Panc1 (cell line): ENCODE results near the gene CD6. TPM values are rescaled to one million over a fixed set of nuclear protein-coding genes. Genes with fewer than 3 reads are reported as not detected.

ENCODE experiments used
- ATAC-seq: fragments of 200-7000 bp; cut with Tn5 transposase; 2 replicates; pipeline ENCODE4 v1.9.1; 2020; ENCODE audit warnings: mild to moderate bottlenecking, moderate library complexity
- BruUV-seq: library from RNA; stranded (reverse); fragments of 400-500 nt; replicated peaks from 2 replicates; lab custom pipeline; 2021; lab: Mats Ljungman, UMichigan
- CTCF ChIA-PET: fragments of 300-600 bp; sonication (Branson Sonifier 250); formaldehyde crosslinking; loops from one replicate; lab custom pipeline; 2022; ENCODE audit warnings: antibody characterized with exemption; lab: Charles Lee
- POLR2A ChIA-PET: fragments of 300-600 bp; sonication (Branson Sonifier 250); formaldehyde crosslinking; loops from one replicate; lab custom pipeline; 2022; ENCODE audit warnings: antibody characterized with exemption; lab: Charles Lee
- DNase-seq: peaks from one replicate; pipeline ENCODE4 v3.0.0-alpha.2; 2010; ENCODE audit warnings: low read depth, low spot score
- H3K27ac ChIP-seq: 2 replicates; pipeline ENCODE4 v1.5.1; 2011; ENCODE audit warnings: mild to moderate bottlenecking, low read length, inconsistent platforms
- H3K27me3 ChIP-seq: fragments of 200-500 bp; sonication (Bioruptor generic); 2 replicates; pipeline ENCODE4 v1.6.0; 2014; ENCODE audit warnings: low read length, inconsistent platforms; ENCODE audit not compliant: control insufficient read depth, insufficient read depth
- H3K36me3 ChIP-seq: fragments of 200-500 bp; sonication (Bioruptor generic); 2 replicates; pipeline ENCODE4 v1.5.1; 2014; ENCODE audit warnings: inconsistent platforms, mild to moderate bottlenecking, low read length, moderate library complexity; ENCODE audit not compliant: control insufficient read depth, insufficient read depth
- H3K4me1 ChIP-seq: 2 replicates; pipeline ENCODE4 v1.5.1; 2011; ENCODE audit warnings: inconsistent platforms, mild to moderate bottlenecking, low read length, moderate library complexity; ENCODE audit not compliant: control insufficient read depth, insufficient read depth
- H3K4me3 ChIP-seq, 2 experiments: 2 replicates each; pipeline ENCODE4 v1.5.1; 2011 to 2012; ENCODE audit warnings: low read depth in 2 of 2, low read length in 2 of 2, mild to moderate bottlenecking in 2 of 2, inconsistent platforms in 1 of 2, moderate library complexity in 1 of 2
- H3K9me3 ChIP-seq: fragments of 200-500 bp; sonication (Bioruptor generic); 2 replicates; pipeline ENCODE4 v1.5.1; 2014; ENCODE audit warnings: low read depth, mild to moderate bottlenecking, inconsistent platforms, low read length, moderate library complexity; ENCODE audit not compliant: control insufficient read depth, insufficient read depth
- CTCF ChIP-seq: fragments of 450-650 bp; IDR thresholded peaks from 2 replicates; pipeline ENCODE4 v1.5.1; 2017; ENCODE audit warnings: mild to moderate bottlenecking
- POLR2AphosphoS5 ChIP-seq: IDR thresholded peaks from 2 replicates; pipeline ENCODE4 v1.6.1; 2012; ENCODE audit warnings: mild to moderate bottlenecking, low read depth, low read length, moderate library complexity
- REST ChIP-seq, 2 experiments: IDR thresholded peaks; 2 replicates each; pipeline ENCODE4 v1.6.1; 2011 to 2012; ENCODE audit warnings: low read depth in 2 of 2, control low read depth in 1 of 2, low read length in 1 of 2, mild to moderate bottlenecking in 1 of 2, moderate library complexity in 1 of 2; ENCODE audit not compliant: insufficient read depth in 1 of 2
- SIN3A ChIP-seq: IDR thresholded peaks from 2 replicates; pipeline ENCODE4 v1.6.1; 2012; ENCODE audit warnings: low read depth, mild to moderate bottlenecking, low read length, moderate library complexity, borderline replicate concordance; ENCODE audit not compliant: insufficient read depth
- TCF7L2 ChIP-seq: IDR thresholded peaks from 2 replicates; pipeline ENCODE4 v1.6.1; 2011; ENCODE audit warnings: mild to moderate bottlenecking, low read depth, low read length, inconsistent platforms
- in situ Hi-C: cut with HindIII; loops from 2 replicates; pipeline ENCODE4 v1.10.0; 2016; ENCODE audit warnings: low sequenced_read_pairs, low pct_unique_long_range_greater_than_20kb
- intact Hi-C: fragments of 100-400 bp; cut with micrococcal nuclease; formaldehyde crosslinking; loops from one replicate; pipeline ENCODE4 v1.10.0; 2022; ENCODE audit not compliant: unreplicated experiment
- total RNA-seq: library from RNA; stranded (reverse); gene quantifications from one replicate; pipeline ENCODE4 v1.2.1, GENCODE V29; 2021; ENCODE audit not compliant: unreplicated experiment

Gene CD6
- total RNA-seq, 1 experiment from 2014 or later = 1.1 TPM

GRCh38 chr11:61022311-61023085, 51.0 kb downstream of the CD6 start:
- no peak overlapping the region for H3K27ac ChIP-seq
- no peaks in the 10 kb centered on the region for H3K4me1 ChIP-seq
- H3K4me3 ChIP-seq = no peak overlapping the region
- in situ Hi-C loops (no loop called here), intact Hi-C loops (no loop called here)
- TF ChIP-seq POLR2AphosphoS5 = no peak
- no peak for TF ChIP-seq REST (IDR thresholded peaks at IDR 0.05; ENCODE audit: insufficient read depth in 1 of 2, low read depth in 2 of 2, low read length in 1 of 2)
- TF ChIP-seq CTCF = no peak
- TF ChIP-seq SIN3A = no peak
- no peak for TF ChIP-seq TCF7L2
- H3K27me3 ChIP-seq = 0 out of 2 replicates have a peak, but pooled peaks cover 2% of the 10 kb centered on the region
- DNase-seq (no peak), ATAC-seq (no peak; the same call in 1 of the 2 replicates)
- no peaks in the 10 kb centered on the region for H3K9me3 ChIP-seq
- ChIA-PET CTCF (no interaction called here), POLR2A (no interaction called here)
- H3K36me3 ChIP-seq = no peaks in the 10 kb centered on the region
- no TSS peak for BruUV-seq

GRCh38 chr11:61023086-61023965, 51.8 kb downstream of the CD6 start:
- ChIA-PET CTCF (no interaction called here), POLR2A (no interaction called here)
- no peaks in the 10 kb centered on the region for H3K36me3 ChIP-seq
- TF ChIP-seq CTCF = no peak
- no peak for TF ChIP-seq POLR2AphosphoS5
- TF ChIP-seq SIN3A = no peak
- TF ChIP-seq REST (IDR thresholded peaks at IDR 0.05; ENCODE audit: insufficient read depth in 1 of 2, low read depth in 2 of 2, low read length in 1 of 2) = no peak
- TF ChIP-seq TCF7L2 = no peak
- no peaks in the 10 kb centered on the region for H3K9me3 ChIP-seq
- no peaks in the 10 kb centered on the region for H3K4me1 ChIP-seq
- no peak overlapping the region for H3K27ac ChIP-seq
- H3K4me3 ChIP-seq = no peak overlapping the region
- DNase-seq (no peak), ATAC-seq (no peak)
- 0 out of 2 replicates have a peak, but pooled peaks cover 2% of the 10 kb centered on the region for H3K27me3 ChIP-seq
- intact Hi-C loops = no loop called here
- no TSS peak for BruUV-seq
- in situ Hi-C loops = no loop called here
